Stimulated activated CD4-positive, alpha-beta T cell treated with anti-CD3 and anti-CD28 coated beads, Interleukin-4, amount 100 ng/mL, for 4 hours (primary cell): ENCODE data around the gene ADAMTS14.

ENCODE experiments used
- DNase-seq, 2 experiments: peaks; one replicate each; pipeline ENCODE4 v3.0.0-alpha.2; 2020

ADAMTS14 gene

GRCh38 chr10:70775679-70776454, 103.6 kb downstream of the ADAMTS14 start:
- no peak for DNase-seq

- DNase-seq = no peak
These were observed 104.2 kb downstream of the ADAMTS14 start for GRCh38 chr10:70776455-70777005.

- DNase-seq = no peak
These were observed 105.0 kb downstream of the ADAMTS14 start for GRCh38 chr10:70777063-70777875.

- no peak for DNase-seq
These were observed 106.1 kb downstream of the ADAMTS14 start for GRCh38 chr10:70778267-70778924.

- no peak for DNase-seq
These were observed 106.8 kb downstream of the ADAMTS14 start for GRCh38 chr10:70779088-70779487.

GRCh38 chr10:70779511-70780369, 107.4 kb downstream of the ADAMTS14 start:
- no peak for DNase-seq

GRCh38 chr10:70780370-70780760, 108.1 kb downstream of the ADAMTS14 start:
- DNase-seq = no peak

GRCh38 chr10:70780772-70781171, 108.5 kb downstream of the ADAMTS14 start:
- no peak for DNase-seq

- no peak for DNase-seq
These were observed 109.2 kb downstream of the ADAMTS14 start for GRCh38 chr10:70781461-70782051.

- DNase-seq = no peak
These were observed 109.9 kb downstream of the ADAMTS14 start for GRCh38 chr10:70782086-70782745.

GRCh38 chr10:70782746-70783680, 110.7 kb downstream of the ADAMTS14 start:
- DNase-seq = no peak

- DNase-seq = no peak
These were observed 111.7 kb downstream of the ADAMTS14 start for GRCh38 chr10:70784016-70784415.

GRCh38 chr10:70784471-70784870, 112.2 kb downstream of the ADAMTS14 start:
- DNase-seq = no peak

GRCh38 chr10:70785190-70785589, 112.9 kb downstream of the ADAMTS14 start, which contains the start of gene TBATA:
TBATA (minus strand) TSS chr10:70785377; CDS start chr10:70783379, 1,998 bp downstream.
- DNase-seq = no peak

GRCh38 chr10:70786799-70787415, 114.6 kb downstream of the ADAMTS14 start:
- DNase-seq = peak in 1 of 2 experiments; percentile 19

- DNase-seq = no peak
These were observed 119.2 kb downstream of the ADAMTS14 start for GRCh38 chr10:70791386-70792039.

GRCh38 chr10:70795613-70796012, 123.3 kb downstream of the ADAMTS14 start:
- no peak for DNase-seq

- DNase-seq = no peak
These were observed 125.5 kb downstream of the ADAMTS14 start for GRCh38 chr10:70797840-70798239.

- no peak for DNase-seq
These were observed 126.8 kb downstream of the ADAMTS14 start for GRCh38 chr10:70799124-70799523.
